Uterus (tissue), 2 donors: ENCODE measurements around the gene MPC1.

Experiments
- POLR2A ChIP-seq, 2 donors: fragments of 450-650 bp; IDR thresholded peaks; one replicate each; pipeline ENCODE4 v1.6.1; 2016; ENCODE audit warnings: antibody characterized with exemption in 2 of 2, mild to moderate bottlenecking in 1 of 2, moderate library complexity in 1 of 2
- TF ChIP-seq, protein P1 (sequence below), 4 experiments: fragments of 200-600 bp in 2 of 4; fragments of 450-650 bp in 2 of 4; sonication (generic) in 2 of 4; IDR thresholded peaks; one replicate each; pipeline ENCODE4 v1.5.1; 2016 to 2019; ENCODE audit warnings: antibody characterized with exemption in 4 of 4, mild to moderate bottlenecking in 2 of 4, moderate library complexity in 1 of 4

DNA sequence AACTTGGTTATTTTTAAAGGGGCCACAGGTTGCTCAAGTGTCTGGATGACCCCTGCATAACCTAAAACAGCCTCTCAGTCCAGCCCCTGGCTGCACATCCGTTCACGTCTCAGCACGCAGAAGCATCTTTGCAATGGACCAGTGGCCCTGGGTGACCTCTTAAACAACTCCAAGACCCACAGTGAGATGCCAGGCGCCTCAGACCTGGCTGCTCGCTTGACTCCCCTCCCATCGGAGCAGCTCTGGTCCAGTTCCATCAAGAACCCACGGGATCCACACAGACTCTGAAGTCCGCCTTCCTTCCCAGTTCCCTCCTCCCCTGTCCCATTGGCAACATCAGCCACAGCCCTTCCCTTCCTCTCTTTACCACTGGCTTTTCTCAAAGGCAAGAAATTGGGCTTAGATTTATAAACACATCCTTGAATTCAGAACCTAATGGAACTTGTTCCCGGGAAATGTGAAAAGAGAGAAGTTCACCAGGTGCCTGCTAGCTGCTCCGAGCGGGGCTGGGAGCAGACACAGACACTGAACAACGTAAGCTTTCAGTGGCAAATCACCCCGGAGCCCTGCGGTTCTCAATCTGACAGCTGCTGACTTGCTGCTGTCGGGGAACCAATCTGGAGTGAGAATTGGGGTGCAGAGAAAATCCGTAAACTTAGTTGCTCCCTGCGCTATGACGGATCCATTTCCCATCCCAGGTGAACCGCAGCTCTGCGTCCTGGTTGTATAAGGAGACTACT lies 39.6 kb upstream of the MPC1 start:
- TF ChIP-seq POLR2A (IDR thresholded peaks at IDR 0.05), result no peak
- TF ChIP-seq, protein P1, sequence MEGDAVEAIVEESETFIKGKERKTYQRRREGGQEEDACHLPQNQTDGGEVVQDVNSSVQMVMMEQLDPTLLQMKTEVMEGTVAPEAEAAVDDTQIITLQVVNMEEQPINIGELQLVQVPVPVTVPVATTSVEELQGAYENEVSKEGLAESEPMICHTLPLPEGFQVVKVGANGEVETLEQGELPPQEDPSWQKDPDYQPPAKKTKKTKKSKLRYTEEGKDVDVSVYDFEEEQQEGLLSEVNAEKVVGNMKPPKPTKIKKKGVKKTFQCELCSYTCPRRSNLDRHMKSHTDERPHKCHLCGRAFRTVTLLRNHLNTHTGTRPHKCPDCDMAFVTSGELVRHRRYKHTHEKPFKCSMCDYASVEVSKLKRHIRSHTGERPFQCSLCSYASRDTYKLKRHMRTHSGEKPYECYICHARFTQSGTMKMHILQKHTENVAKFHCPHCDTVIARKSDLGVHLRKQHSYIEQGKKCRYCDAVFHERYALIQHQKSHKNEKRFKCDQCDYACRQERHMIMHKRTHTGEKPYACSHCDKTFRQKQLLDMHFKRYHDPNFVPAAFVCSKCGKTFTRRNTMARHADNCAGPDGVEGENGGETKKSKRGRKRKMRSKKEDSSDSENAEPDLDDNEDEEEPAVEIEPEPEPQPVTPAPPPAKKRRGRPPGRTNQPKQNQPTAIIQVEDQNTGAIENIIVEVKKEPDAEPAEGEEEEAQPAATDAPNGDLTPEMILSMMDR (IDR thresholded peaks at IDR 0.05), result no peak
